BE2C (cell line): ENCODE data around the gene FXN.

ENCODE experiments used
- DNase-seq: peaks from one replicate; pipeline ENCODE4 v3.0.0-alpha.2; 2020
- H3K27me3 ChIP-seq: fragments of 250-450 bp; sonication (Bioruptor Pico); 2 replicates; pipeline ENCODE4 v1.5.1; 2020; ENCODE audit warnings: mild to moderate bottlenecking
- H3K36me3 ChIP-seq: fragments of 250-450 bp; sonication (Bioruptor Pico); 2 replicates; pipeline ENCODE4 v1.5.1; 2020; ENCODE audit warnings: mild to moderate bottlenecking
- H3K4me1 ChIP-seq: fragments of 250-450 bp; sonication (Bioruptor Pico); 2 replicates; pipeline ENCODE4 v1.5.1; 2020
- H3K4me3 ChIP-seq: 2 replicates; pipeline ENCODE4 v1.5.1; 2011; ENCODE audit warnings: low read depth, low read length
- H3K9me3 ChIP-seq: fragments of 250-450 bp; sonication (Bioruptor Pico); 2 replicates; pipeline ENCODE4 v1.5.1; 2020
- CTCF ChIP-seq: IDR thresholded peaks from 2 replicates; pipeline ENCODE4 v1.5.1; 2012; ENCODE audit warnings: mild to moderate bottlenecking, low read depth, low read length

The FXN gene

GRCh38 chr9:69085569-69086283, 50.2 kb downstream of the FXN start:
- Histone ChIP-seq H3K4me3 (no peak overlapping the region), H3K36me3 (no peaks in the 10 kb centered on the region), H3K27me3 (no peaks in the 10 kb centered on the region), H3K4me1 (no peaks in the 10 kb centered on the region), H3K9me3 (no peaks in the 10 kb centered on the region)
- TF ChIP-seq CTCF = no peak
- DNase-seq = no peak

- TF ChIP-seq CTCF = no peak
- Histone ChIP-seq H3K27me3 (no peaks in the 10 kb centered on the region), H3K9me3 (no peaks in the 10 kb centered on the region), H3K4me3 (no peak overlapping the region), H3K36me3 (no peaks in the 10 kb centered on the region), H3K4me1 (no peaks in the 10 kb centered on the region)
- DNase-seq = no peak
Observed at GRCh38 chr9:69086312-69086711, 50.8 kb downstream of the FXN start.

- Histone ChIP-seq H3K27me3 (no peaks in the 10 kb centered on the region), H3K4me1 (no peaks in the 10 kb centered on the region), H3K9me3 (no peaks in the 10 kb centered on the region), H3K4me3 (no peak overlapping the region), H3K36me3 (no peaks in the 10 kb centered on the region)
- no peak for TF ChIP-seq CTCF
- no peak for DNase-seq
Observed at GRCh38 chr9:69086769-69087168, 51.2 kb downstream of the FXN start.

GRCh38 chr9:69089082-69089481, 53.5 kb downstream of the FXN start:
- no peak for TF ChIP-seq CTCF
- Histone ChIP-seq H3K4me1 (no peaks in the 10 kb centered on the region), H3K4me3 (no peak overlapping the region)

GRCh38 chr9:69089491-69089890, 53.9 kb downstream of the FXN start:
- H3K27me3 ChIP-seq = no peaks in the 10 kb centered on the region
- TF ChIP-seq CTCF = no peak
- H3K9me3 ChIP-seq = no peaks in the 10 kb centered on the region
- no peaks in the 10 kb centered on the region for H3K4me1 ChIP-seq
- H3K4me3 ChIP-seq = no peak overlapping the region
- no peak for DNase-seq
- H3K36me3 ChIP-seq = no peaks in the 10 kb centered on the region

More at GRCh38 chr9:69089082-69089481, 53.5 kb downstream of the FXN start:
- no peaks in the 10 kb centered on the region for H3K36me3 ChIP-seq
- H3K9me3 ChIP-seq = no peaks in the 10 kb centered on the region
- DNase-seq = no peak
- no peaks in the 10 kb centered on the region for H3K27me3 ChIP-seq

- H3K9me3 ChIP-seq = no peaks in the 10 kb centered on the region
- no peak for DNase-seq
- no peak overlapping the region for H3K4me3 ChIP-seq
- H3K36me3 ChIP-seq = no peaks in the 10 kb centered on the region
- TF ChIP-seq CTCF = no peak
- no peaks in the 10 kb centered on the region for H3K4me1 ChIP-seq
- no peaks in the 10 kb centered on the region for H3K27me3 ChIP-seq
Observed at GRCh38 chr9:69090140-69090750, 54.7 kb downstream of the FXN start.
